Activated CD4-positive, alpha-beta T cell treated with anti-CD3 and anti-CD28 coated beads, Interleukin-2, amount 50 U/mL, for 1 hour (primary cell): ENCODE measurements around the gene GGA3.
"Not testable (repeated sequence)": the region's sequence is repeated elsewhere in the genome, so short reads cannot be mapped to it uniquely, and the experiment has no call there.

Source experiments
- DNase-seq: peaks from one replicate; pipeline ENCODE4 v3.0.0-alpha.2; 2020

GGA3 gene

GRCh38 chr17:75208161-75208560 is 53.2 kb downstream of the GGA3 start:
- DNase-seq = no peak

- DNase-seq = no peak
Measured at GRCh38 chr17:75207760-75208159, 53.6 kb downstream of the GGA3 start.

GRCh38 chr17:75207050-75207407 is 54.4 kb downstream of the GGA3 start:
- DNase-seq = not testable (repeated sequence)

- DNase-seq = no peak
Measured at GRCh38 chr17:75205793-75206163, 55.6 kb downstream of the GGA3 start.

- DNase-seq = peak; percentile 91
Measured at GRCh38 chr17:75205037-75205792, 56.2 kb downstream of the GGA3 start, which contains the start of gene NUP85. NUP85 (plus strand) TSS chr17:75205679; CDS start chr17:75205762, 83 bp downstream.

- no peak for DNase-seq
Measured at GRCh38 chr17:75199886-75200618, 61.4 kb downstream of the GGA3 start.

- no peak for DNase-seq
Measured at GRCh38 chr17:75194879-75195278, 66.5 kb downstream of the GGA3 start.

- no peak for DNase-seq
Measured at GRCh38 chr17:75191584-75191983, 69.8 kb downstream of the GGA3 start.

- DNase-seq = no peak
Measured at GRCh38 chr17:75188614-75189013, 72.8 kb downstream of the GGA3 start.
